ENCODE results near the gene DMRTB1.

Gene DMRTB1

DNA sequence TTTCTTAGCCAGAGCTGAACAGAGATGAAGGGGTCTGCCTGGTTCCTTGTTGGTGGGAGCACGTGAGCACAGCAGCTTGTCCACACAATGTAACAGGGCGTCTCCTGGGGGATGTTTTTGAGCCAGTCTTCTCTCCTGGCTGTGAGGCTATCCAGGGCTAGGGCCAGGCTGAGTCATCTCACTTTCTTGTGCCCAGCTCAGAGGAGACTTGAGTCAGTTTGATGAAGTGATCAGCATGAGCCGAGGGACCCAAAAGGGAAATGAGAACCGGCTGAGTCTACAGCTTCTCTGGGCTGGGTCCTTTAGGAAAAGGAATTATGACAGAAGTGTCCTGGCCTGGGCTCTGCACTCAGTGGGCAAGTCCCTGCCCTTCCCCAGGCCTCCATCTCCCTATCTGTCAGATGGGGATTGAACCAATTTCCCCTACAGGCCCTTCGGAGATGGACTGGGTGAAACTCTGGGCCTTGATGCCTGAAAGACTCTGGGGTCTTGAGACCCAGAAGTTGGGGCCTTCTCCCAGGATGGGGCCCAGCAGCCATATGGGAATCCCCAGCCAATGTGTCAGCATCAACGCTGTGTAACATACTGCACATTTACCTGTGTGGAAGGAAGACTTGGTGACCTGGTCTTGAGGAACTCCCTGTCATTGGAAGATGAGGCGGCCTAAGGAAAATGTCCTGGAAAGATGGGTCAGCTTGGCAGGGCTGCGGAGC, 36.6 kb downstream of the DMRTB1 start:
- no peak for DNase-seq

GRCh38 chr1:53498555-53499131, 39.4 kb downstream of the DMRTB1 start:
- no peak for DNase-seq

DNA sequence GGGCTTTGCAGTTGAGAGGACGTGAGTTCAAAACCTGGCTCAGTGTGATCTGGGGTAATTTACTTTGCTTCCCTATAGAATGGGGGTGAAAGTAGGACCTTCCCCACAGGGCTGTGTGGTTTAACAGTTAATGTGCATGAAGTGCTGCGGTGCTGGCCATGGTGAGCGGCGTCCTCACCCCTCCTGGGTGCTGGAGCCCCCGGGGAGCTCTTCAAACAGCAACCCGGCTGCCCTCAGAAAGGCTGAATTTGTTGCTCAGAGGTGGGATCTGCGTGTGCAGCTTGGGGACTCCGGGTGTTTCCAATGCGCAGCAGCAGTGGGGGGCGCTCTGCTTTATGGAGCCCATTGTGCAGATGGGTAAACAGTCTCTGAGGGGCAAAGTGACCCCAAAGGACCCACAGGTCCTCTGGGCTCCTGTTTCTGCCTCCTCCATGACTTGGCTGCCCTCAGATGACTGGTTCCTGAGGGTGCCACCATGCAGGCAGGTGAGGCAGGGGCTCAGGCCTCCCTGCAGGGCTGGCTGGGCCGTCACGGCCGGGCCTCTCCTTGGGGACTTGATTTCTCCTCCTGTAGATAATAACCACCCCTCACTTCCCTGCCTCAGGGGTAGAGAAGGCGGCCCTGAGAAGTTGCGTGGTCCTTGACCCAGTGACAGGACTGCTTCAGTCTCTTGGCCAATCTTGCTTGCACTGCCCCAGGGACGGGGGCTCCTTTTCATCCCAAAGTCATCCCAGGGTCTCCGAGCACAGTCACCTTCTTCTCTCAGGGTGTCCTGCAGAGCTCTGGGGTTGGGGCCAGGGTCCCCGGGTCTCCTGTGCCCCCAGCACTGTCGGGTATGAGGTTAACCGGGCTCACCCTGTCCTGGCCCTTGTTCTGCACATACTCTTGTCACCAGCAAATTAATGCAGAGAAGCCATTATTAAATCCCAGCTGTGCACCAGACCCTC, 40.3 kb downstream of the DMRTB1 start:
- DNase-seq: no peak

DNA sequence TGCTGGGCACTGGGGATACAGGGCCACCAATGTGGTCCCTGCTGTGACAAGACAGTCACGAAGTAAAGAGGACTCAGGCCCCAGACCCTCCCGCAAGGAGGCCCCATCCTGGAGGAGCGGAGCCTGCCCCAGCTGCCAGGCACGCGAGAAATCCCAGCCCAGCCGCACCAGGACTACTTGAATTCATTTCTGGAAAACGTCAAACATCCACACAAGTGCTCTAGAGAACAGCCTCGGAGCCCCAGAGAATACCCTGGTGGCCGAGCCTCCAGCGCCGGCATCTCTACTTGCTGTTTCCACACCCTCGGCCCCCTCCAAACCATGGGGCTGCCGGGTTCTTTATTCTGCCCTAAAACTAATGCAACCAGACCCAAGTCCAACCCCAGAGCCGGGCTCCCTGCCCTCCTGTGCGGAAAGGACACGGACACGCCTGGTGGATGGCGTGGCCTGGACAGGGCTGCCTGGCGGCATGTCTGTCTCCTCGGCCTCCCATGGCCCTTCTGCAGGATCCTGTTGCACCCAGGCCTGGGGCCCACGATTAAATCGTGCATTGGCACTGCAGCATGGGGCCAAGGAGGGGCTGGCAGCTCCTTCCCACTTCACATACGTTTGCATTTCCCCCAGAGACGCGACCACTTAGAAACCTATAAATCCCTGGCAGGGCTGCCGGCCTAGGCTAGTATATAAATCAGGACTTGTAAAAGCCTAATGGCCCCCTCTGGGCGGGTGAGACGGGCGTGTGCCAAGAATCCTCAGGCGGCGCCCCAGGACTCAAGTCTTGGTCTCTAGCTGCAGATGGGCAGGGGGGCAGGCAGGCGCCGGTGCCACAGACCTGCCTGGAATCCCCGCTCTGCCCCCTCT, 41.2 kb downstream of the DMRTB1 start:
- DNase-seq: no peak

DNA sequence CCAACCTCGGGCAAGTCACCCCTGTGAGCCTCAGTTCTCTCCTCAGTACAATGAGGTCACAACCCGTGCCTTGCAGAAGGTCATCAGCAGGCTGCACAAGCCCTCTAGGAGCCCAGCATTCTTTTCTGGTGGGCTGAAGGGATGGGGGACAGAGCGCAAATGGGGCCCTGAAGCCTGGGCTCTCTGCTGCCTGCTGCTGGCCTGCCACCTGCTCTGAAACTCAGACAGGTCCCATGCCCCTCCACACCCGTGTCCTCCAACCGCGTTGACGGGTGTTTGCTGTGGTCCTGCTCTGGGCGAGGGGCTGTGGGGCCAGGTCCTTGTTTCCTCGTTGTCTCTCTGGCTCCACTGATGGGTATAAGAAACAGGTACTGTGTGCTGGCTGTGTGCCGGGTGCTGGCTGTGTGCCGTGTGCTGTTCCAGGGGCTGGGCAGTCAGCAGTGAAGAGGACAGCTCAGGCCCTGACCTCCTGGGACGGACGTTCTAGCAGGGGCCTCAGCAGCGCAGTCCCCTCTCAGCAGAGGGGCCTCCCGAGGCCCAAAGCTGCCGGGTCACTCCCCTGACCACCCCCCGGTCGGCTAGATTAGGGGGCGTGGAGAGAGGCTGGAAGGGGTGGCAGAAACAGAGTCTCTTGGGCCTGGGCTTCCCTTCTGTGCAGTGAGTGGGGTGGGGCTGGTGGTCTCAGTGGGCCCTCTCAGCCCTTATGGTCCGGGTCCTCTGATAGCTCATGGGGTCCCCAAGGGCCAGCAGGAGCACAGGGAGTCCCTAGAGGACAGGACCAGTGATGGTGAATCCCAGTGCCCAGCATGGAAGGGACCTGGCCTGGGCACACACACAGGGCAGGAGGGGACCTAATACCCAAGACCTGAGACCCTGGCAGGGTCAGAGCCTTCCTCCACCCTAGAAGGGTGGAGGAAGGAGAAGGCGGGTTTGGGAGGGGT, 42.1 kb downstream of the DMRTB1 start:
- no peak for DNase-seq

DNA sequence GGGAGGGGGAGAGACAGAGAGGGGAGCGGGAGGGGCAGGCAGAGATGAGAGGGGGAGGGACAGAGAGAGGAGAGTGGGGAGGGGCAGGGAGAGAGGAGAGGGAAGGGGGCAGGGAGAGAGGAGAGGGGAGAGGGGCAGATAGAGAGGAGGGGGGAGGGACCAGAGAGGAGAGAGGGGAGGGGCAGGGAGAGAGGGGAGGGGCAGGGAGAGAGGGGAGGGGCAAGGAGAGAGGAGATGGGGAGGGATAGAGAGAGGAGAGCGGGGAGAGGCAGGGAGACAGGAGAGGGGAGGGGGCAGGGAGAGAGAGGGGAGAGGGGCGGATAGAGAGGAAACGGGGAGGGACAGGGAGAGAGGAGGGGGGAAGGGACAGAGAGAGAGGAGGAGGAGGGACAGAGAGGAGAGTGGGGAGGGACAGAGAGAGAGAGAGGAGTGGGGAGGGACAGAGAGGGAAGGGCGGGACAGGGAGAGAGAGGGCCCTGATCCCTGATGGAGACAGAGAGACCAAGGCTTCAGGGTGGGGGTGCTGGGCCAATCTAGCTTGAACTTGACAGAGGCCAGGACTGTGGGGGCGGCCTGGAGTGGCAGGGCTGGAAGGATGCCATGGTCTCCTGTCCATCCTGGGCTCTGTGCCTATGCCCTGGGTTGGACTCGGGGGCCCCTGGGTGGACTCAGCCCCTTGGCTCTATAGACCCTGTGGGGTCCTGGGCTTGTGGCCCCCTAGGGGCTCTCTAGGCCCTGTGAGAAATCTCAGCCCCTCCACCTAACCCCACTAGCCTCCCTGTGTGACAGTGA, 43.6 kb downstream of the DMRTB1 start:
- DNase-seq: no peak

DNA sequence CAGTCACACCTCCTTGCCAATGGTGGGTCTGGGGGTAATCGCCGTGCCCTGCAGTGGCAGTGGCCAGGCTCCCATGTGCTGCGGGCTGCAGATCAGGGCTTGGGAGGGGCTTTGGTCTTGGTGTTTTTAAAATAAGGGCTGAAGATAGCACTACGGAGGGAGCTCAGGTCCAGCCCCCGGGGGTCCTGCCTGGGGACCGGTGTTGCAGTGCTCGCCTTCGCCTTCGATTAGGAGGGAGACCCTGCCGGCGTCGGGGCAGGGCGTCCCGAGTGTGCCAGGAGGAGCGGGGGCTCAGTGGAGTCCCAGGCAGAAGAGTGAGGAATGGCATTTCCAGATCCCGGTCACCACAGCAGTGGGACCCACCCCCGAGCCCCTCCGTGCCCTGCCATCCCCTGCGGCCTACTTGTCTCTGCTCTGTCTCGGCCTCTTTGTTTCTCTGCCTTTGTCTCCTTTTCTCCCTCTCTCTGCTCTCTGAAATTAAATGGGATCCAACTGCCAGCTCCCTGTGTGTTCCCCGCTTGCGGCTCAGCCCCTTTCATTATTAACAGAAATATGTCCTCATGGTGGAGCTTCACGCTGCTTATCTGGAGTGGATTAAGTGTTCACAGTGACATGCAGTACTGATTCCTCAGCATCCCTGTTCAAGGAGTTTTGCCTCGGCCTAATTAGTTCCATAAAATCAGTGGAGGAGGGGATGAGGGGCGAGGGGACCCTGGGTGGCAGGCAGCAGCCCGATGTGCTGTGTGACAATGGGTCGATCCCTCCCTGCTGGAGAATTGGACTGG, 44.4 kb downstream of the DMRTB1 start:
- DNase-seq: no peak

GRCh38 chr1:53504901-53505300, 45.7 kb downstream of the DMRTB1 start:
- no peak for DNase-seq

DNA sequence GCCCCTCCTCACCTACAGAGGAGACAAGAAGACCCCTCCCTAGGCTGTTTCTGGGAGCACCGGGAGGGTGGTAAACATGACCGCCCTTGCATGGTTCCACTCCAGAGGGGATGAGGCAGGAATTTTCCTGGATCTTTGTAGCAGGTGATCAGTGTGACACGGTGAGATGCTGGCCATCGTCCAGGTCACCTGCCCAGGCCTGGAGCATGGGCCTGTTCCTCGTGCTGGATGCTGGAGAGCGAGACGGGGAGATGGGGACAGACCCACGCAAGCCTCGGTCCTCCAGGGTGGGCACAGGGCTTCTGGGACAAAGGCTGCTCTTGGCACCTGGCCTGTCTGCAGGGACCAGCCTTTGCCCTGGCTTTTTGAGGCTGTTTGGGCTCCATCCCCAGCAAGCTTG, 46.2 kb downstream of the DMRTB1 start:
- no peak for DNase-seq

DNA sequence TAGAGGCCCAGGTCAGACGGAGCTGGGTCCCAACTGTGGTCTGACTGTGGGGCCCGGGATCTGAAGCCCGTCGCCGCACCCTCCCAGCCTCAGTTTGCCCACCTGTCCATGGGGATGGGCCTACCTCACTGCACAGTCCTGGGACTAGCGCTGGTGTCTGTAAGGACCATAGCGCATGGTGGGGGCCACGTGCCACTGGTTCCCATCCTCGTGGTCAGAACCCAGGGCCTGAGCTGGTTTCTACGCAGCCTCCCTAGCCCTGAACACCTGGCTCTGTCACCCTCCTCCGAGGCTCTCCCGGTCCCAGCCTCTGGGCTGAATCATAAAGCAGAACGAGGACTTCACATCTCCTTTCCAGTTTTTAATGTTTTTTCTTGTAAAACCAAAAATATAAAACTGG, 46.7 kb downstream of the DMRTB1 start:
- no peak for DNase-seq

- no peak for DNase-seq
Observed at GRCh38 chr1:53506355-53507050, 47.3 kb downstream of the DMRTB1 start.

DNA sequence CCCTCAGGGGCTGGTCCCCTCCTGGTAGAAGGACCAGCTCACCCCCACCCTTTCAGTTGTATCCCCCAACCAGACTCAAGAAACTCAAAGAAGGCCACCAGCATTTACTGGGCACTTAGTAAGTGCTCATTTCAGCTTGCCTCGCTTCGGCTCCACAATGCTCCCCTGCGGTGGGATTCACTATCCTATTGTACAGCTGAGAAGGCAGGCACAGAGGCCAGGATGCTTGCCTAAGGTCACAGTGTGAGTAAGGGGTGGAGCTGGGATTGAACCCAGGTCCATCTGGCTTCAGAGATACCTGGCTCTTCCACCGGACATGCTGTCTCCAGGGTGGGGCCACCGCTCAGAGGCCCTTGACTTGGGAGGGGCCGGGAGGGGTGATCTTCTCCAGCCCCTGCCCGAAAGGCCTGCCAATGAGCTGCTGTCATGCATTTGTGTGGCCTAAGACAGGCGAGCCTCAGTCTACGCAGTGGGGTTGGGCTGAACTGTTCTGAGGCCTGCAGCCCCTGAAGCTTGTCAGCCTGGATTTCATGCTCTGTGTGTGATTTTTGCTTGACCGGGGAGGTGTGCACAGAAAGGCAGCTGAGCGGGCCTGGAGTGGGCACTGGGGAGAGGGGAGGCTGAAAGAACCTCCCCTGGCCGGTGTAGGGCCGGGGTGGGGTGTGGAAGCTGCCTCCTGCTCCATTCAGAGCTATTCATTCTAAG, 48.1 kb downstream of the DMRTB1 start:
- DNase-seq: no peak

GRCh38 chr1:53508056-53508990, 49.1 kb downstream of the DMRTB1 start:
- no peak for DNase-seq

DNA sequence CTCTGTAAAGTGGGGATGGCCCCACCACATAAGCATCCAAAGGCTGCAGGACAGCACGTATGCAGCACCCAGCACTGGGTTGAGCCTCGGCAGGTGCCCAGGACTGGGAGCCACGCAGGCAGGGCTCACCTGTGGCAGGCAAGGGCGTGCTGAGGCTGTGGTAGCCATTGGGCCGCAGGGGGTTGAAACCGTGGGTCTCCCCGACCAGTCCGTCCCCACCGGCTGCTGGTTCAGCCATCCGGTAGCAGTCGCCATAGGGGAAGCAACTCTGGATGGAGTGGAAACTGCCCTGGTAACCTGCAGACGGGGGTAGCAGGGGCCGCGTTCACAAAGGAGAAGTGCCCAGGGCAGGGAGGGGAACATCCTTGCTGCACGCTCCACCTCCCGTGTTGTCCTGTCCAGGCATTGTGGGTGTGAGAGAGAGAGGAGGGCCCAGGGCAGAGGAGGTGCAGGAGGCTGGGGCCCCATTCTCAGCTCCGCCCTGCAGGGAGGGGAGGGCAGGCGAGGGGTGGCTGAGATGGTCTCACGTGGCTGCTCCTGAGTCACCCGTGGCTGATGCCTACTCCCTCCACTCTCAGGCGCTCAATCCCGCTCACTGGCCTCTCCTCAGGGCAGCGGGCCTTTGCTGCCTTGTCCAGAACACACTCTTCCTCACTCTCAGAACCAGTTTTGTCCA, 49.9 kb downstream of the DMRTB1 start:
- DNase-seq: no peak

DNA sequence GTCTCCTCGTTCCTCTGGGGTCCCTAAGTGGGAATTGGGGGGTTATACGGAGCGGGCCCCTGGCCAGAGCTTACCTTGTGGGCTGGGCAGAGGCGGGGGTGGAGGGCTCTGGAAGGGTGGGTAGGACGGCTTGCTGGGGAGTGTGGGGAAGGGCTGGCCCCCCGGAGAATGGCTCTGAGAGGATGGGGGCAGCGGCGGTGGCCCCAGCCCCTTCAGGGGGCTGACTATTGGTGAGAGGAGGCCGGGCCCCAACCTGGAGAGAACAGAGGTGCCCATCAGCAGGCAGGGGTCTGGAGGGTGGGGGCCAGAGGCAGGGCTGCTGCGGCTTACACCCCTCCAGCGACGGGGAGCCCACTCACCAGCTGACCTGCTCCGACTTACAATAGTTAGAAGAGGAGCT, 50.6 kb downstream of the DMRTB1 start:
- no peak for DNase-seq

DNA sequence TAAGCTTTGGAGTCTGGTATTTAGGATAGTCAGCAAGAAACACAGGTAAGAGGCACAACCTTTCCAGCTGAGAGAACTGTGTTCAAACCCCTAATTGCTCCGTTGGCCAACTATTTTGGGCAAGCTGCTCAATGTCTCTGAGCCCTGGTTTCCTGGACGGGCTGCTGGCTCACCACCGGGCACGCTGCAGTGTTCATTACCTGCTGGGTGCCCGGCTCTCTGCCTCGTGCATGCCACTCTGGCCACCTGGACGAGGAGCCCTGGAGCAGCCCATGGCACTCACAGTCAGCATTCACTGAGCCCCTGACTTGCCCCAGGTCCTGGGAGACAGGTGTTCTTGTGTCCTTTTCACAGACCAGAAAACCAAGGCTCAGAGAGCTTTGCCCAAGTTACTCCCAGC, 51.0 kb downstream of the DMRTB1 start:
- DNase-seq: no peak
